Endothelial cell of hepatic sinusoid (primary cell): ENCODE measurements around the gene PPP1R15B.

Experiments used
- in situ Hi-C: cut with HindIII; loops from 2 replicates; pipeline ENCODE4 v1.10.0; 2017; ENCODE audit warnings: low sequenced_read_pairs

Gene PPP1R15B

DNA sequence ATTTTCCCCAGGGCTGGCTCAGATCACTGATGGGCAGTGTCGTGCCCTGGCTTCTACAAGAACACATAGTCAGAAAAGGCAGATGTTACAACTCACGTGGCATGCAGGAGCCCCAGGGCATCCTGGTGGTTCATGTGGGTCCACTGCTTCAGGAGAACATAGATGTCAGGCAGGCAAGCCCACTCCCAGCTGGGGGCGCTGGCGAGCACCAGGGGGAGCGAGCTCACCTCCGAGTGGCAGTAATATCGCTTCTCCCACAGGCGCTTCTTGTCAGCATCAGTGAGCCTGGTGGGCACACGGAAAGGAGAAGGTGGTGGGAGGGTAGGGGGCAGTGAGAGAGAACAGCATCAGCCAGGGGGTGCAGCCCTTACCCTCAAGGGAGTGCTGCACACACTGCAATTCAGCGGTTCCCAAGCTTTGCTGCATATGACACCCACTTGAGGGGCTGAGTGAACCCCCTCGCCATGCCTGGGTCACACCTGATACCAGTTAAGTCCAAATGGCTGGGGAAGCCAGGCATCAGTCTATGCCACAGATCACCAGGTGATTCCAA, 34.3 kb upstream of the PPP1R15B start:
- in situ Hi-C loops: loop anchor here (5.0 kb wide), 1 partner anchor 56 kb away; no protein-coding TSS in a partner anchor

DNA sequence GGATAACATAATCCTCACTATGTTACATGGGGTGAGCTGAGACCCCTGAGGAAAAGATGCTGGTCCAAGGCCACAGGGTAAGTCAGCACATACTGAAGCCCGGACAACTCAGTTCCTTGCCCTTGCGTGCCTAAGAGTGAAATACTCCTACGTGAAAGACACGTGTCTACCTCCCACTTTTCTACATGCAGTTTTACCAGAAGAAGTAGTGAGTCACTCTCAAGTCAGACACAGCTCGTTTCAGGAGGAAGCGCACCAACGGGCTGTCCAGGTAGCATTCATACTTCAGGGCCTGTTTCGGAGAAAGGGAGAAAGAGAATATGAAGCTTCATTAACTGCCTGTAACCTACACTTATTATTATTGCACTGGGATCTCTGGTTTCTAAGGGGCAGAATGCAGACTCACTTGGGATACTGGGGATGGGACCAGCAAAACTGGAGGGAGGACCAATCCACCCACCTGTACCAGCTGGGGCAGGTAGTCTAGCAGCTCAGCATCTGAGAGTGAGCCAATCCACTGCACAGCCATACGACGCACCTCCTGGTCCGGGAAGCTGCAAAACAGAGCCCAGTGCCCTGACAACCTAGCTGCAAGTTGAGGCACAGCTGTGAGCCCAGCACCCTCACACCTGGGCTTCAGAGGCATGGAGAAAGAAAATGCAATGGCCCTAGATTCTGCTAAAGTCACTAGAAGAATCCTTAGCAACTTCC, 32.4 kb upstream of the PPP1R15B start:
- in situ Hi-C loops: no loop called here

DNA sequence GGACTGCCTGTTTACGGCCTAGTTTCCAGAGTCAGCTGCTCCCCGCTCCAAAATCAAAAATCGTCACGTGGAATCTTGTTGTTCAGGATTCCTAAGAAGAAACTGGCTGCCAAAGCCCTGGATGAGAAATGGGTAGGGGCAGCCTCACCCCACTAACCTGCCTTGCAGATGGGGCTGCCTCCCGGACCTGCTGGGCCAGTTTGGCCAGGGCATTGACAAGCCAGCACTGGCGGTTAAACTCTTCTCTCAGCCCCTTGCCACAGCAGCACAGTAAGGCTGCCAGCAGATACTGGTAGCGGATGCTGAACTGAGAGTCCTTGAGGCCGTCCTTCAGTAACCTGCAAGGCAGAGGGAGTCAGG, 31.6 kb upstream of the PPP1R15B start:
- in situ Hi-C loops: no loop called here

DNA sequence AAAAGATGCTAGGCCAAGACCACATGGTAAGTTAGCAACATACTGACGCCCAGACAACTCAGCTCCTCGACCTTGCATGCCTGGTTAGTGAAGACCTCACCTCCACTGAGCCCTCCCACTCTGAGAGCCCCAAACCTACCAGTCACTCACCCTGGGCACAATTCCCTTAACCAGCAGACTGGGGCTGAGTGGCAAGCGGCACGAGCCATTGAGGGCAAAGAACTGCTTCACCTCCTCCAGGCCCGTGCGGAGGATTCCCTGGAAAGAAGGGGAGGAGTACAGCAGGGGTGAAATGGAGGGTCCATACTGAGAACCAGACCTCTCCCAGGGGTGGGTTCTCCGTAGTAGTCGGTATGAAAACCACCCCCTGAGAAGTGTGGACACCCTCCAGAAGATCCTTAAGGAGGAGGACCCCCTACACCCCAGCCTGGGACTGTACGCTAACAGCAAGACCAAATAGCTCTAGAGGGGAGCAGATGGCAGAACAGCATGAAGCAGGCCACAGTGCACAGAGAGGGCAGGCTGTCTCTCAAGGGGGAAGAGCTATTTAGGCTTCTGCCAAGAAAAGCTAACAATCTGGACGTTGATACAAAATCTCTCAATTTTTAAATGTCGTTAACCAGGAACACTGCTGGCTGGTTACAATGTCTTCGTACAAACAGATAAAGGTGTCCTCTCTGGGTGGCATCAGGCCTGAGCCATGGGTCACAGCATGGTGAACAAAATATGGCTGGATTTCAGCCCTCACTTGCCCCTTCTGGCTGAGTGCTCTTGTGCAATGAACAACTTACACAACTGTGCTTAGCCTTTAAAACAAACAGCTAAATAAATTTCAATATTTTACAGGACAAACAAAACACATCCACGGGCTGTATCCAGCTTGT, 31.0 kb upstream of the PPP1R15B start:
- in situ Hi-C loops: no loop called here

DNA sequence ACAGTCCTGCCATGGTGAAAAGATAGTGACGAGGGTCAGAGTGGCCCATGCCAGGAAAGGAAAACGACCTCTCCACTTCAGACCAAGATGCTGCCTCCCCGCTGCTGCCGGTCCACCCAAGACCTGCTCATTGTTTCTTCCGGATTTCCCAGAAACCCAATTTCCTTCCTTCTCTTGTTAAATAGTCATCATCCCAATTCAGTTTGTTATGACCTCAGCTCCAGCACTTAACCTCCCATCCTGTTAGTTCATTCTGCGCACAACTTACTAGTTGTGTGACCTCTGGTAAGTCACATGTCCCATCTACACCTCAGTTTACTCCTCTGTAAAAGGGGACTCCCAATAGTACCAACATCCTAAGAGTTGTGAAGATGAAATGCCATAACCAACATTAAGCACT, 29.9 kb upstream of the PPP1R15B start:
- in situ Hi-C loops: no loop called here

DNA sequence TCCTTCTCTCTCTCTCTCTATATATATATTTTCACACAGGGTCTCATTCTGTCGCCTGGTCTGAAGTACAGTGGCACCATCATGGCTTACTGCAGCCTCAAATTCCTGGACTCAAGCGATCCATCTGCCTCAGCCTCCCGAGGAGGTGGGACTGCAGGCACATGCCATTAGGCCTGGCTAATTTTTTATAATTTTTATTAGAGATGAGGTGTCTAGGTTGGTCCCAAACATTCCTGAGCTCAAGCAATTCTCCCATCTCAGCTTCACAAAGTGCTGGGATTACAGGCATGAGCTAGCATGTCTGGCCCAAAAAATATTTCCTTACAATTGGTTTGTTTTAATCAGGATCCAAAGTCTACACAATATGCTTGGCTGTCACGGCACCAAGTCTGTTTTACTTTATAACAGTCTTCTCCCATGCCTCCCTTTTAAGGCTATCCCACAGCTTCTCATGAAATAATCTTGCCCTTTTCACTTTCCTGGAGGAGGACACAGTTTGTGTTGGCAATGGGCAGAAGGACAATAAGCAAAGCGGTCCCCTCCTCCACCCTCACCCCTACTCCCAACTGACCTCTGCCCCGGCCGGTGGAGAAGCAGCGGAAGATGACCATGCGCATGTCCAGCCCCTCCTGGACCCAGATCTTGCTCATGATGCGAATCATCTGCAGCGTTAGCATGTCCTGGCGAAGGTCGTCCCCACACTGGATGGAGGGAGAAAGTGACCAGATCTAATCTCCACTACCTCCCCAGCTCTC, 28.2 kb upstream of the PPP1R15B start:
- in situ Hi-C loops: no loop called here

DNA sequence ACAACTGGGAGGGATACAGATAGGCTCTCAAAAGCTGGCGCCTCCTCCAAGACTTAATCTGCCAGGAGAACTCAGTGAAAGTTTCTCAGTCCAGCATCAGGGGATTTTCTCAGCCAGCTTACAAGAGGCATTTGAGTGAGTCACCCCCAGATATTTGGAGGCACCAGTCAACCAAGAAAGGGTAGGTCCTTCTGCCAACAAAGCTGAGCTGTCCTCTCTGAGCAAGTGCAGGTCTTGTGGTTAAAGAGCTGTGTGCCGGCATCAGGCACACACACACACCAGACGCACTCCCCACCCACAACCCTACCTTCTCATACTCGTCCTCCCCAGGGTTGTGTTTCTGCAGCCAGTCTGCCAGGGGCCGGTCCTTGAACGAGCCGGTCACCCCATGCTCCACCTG, 27.0 kb upstream of the PPP1R15B start:
- in situ Hi-C loops: no loop called here

DNA sequence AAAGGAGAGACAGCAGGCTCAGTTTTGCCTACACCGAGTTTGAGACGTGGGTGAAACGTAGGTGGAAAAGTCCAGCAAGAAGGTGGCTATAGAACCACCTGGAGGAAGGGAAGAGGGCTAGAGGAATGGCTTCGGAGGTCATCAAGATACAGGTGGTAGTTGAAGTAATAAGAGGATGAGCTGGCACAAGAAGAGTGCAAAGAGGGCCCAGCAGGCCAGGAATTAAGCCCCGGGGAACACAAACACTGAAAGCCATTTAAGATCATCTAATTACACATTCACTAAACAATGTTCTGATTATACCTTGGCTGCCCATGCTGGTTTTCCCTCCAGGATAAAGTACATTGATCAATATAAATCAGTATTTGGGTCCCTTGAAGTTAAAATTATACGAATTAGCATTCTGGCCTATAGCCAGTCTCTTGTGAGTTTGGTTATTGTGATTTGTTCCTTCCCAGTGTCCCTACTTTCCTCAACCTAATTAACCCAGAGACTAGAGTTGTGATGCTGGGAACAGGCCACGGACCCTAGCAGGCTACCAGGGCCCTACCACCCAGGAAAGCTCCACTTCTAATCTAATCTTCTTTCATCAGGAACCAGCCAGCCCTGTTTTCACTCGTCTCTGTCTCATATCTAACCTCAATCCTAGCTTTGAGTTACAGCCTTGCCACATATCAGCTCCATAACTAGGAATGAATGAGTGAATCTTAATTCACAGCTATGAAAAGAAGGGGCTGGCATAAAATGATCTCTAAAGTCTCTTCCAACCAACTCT, 26.4 kb upstream of the PPP1R15B start:
- in situ Hi-C loops: no loop called here

DNA sequence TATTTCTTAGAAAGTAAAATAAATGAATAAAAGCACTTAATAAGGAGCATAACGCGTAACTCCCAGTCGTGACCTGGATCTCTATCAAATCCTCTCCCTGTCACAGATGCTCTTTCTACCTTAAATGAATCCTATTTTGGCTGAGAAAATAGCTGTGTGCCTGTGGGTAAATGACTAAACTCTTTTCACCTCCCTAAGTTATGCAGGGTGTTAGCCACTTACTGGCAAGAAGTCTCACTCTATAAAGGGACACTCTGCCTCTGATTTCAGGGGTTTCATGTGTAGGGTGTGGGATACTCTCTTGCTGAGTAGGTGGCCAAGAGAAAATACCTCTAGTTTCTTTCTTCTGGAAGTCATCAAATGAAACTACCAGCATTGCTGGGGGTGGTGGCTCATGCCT, 24.3 kb upstream of the PPP1R15B start:
- in situ Hi-C loops: no loop called here

DNA sequence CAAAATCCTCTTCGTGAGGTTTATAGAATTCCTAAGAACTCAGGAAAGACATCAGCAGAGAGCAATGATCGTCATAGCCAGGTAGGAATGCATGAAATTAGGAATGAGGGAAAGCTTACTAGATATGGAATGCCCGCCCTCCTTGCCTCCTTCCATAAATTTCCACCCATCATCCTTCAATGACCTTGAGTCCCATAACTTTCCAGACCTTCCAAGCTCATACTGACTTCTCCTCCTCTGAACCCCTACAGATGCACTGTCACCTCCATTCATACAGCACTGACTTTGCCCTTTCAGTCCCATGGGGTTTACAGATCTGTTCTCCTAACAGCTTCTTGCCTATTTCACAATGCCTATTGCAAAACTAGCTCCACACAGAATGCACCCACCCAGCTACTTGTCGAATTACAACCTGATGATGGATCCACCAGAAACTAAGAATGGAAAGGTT, 23.8 kb upstream of the PPP1R15B start:
- in situ Hi-C loops: no loop called here

DNA sequence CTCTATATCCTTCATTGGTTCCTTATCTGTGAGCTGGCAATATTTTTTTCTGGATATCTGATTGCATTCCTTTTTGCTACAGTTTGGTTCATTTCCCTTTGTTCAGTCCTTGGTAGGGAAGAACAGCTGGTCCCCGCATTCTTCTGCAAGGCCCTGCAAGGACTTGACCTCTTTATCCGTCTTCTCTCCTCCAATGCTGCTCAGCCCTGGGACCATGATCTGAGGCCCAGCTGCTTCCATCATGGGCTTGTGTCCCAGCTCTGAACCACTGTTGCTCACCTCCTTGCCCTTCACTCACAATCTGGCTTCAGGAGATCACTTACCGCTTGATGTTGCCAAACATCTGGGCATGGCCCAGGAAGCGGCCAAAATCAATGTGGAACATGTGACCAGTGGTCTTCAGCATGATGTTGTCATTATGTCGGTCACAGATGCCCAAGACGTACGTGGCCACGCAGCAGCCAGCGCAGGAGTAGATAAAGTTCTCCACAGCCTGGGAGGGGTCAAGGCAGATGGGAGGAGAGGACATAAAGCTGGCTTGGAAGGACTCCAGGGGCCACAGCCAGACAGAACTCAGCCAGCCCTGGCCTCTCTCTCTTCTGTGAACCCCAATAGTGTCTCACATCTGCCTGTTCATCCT, 22.6 kb upstream of the PPP1R15B start:
- in situ Hi-C loops: no loop called here

DNA sequence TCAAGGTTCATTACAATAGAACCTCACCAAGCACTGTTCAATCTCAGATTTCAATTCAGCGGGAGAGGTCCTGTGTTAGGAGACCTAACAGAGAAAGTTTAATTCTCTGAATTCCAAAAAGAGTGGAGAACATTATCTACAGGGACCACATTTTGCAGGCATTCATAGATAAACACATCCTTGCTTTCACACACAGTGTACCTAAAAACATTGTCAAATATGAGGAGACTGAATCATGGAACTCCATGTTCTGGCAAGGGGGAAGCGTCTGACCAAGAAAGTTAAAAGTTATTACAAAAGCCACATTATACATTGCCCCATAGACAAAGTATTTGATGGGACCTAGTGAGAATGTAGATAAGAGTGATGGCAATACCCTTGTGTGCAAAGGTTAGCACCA, 21.1 kb upstream of the PPP1R15B start:
- in situ Hi-C loops: no loop called here

DNA sequence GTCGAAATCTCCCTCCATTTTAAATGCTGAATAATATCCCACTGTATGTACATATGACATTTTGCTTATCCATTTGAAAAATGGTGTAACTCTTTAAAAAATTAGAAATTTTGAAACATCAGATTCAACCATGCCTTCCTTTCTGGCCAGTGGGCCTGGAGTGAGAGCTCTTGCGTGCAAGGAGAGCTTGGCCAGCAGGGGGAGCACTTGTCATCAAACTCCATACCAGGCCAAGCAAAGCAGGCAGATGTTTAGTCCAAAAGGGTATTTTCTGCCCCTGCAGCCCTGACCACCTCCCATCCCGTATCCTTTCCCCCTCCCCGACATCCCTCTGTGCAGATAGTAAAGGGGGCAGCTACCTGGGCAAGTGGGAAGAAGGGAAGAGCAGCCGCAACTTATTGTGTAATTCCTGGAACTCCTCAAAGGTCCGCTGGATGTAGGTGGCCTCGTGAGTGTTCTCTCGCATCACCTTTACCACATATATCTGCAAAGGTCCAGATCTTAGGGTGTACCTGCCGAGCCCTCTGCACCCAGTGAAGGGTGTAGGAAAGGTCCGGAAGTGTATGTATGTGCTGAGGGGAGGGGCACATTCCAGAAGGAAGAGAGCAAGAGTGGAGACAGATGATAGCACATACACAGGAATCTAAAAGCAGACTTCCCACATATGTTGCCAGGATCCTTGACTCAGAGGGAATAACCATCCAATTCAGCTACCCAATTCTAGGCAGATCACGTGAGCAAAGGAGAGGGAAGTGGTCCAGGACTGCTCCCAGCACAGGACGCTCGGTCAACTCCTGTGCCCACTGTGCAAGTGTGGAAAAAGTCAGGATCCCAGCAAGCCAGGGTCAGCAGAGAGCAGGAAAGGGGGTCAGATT, 19.9 kb upstream of the PPP1R15B start:
- in situ Hi-C loops: no loop called here

DNA sequence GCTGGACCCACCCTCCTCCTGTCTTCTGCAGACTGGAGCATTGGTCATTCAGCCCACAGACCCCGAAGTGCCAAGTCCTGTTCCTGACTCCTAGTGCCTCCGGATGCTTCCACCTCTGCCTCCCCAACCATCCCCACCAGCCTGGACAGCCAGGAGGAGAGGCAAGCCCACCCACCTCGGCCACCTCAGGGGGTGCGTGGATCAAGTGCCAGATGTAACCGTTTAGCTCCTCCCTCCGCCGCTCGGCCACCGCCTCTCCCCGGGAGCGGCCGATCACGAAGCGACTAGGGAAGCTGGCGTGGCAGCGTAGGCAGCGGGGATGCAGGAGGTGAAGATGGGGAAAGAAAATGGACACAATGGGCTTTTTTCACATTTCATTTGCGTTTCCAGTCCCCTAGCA, 18.1 kb upstream of the PPP1R15B start:
- in situ Hi-C loops: no loop called here

DNA sequence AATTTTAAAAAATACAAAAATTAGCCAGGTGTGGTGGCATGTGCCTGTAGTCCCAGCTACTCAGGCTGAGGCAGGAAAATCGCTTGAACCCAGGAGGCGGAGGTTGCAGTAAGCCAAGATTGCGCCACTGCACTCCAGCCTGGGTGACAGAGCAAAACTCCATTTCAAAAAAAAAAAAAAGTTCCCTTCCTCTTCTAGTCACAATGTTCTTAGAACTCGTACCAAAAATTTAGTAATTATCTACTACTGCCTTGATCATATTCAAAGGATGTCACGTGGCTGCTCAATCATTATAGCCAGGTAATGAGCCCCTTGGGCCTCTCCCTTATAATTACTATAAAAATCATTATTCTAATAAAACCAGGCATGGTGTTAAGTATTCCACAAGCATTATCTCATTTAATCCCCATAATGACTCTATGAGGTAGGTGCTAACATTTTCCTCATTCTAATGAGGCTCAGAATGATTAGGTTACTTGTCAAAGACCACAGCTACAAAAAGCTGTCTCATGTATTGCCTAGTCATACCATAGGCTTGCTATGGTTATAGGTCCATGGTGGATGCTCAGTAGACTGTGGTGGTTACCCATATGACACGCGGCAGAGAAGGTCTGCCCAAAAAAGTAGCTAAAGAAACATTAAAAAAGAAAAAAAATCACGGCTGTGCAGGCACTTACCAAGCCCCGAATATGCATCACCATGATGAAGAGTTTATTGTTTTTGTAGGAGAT, 15.5 kb upstream of the PPP1R15B start:
- in situ Hi-C loops: no loop called here

DNA sequence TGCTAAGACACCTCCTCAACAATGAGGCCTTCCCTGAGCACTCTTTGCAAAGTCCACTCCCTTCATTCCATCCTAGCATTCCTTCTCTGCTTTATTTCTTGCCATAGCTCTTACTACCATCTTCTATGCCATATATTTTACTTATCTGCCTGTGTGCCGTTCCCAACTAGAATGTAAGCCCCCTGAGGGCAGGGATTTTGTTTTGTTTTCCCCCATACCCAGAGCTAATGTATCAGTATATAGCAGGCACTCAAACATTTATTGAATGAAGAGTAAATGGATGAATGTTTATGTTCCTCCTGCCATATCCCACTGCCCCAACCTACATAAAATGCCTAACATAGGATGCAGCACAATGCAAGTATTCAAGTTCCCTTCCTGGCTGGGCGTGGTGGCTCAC, 14.9 kb upstream of the PPP1R15B start:
- in situ Hi-C loops: no loop called here

DNA sequence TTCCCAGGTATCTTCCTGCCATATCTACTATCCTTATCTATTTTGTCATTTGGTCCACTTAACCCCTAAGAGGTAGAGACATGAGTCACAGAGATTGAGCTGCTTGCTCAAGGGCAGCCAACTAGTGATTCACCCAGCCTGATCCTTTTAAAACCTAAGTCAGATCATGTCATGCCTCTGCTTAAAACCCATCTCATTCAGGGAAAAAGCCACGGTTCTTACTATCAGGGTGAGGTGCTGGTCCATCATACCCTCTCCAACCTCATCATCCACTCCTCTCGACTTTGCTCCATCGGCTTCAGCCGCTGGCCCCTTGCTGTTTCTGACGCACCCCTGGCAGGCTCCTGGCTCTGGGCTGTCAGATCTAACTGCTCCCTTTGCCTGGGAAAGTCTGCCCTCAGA, 14.4 kb upstream of the PPP1R15B start:
- in situ Hi-C loops: no loop called here

DNA sequence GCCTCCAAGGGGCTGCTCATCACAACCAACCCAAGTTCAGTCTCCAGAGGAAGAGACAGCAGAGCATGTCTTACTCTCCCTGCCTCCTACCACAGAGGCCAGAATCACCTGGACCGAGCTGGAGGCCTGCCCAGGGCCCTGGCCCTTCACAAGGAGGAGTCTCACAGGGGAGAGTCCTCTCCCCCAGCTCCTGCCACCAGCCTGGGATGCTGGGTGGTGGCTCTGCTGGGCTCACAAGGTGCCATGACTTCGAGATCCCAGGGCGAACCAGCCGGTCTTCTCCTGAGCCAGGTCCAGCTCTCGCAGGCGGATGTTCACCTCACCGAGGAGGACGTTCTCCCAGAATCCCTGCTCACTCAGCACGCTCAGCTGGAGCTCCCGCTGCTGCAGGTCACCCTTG, 13.0 kb upstream of the PPP1R15B start:
- in situ Hi-C loops: no loop called here
